HG03103 (cell line): ENCODE data around the gene KRT4.
"Not testable (repeated sequence)": the region's sequence is repeated elsewhere in the genome, so short reads cannot be mapped to it uniquely, and the experiment has no call there.

Experiments
- ATAC-seq: cut with Tn5 transposase; IDR thresholded peaks from one replicate; pipeline ENCODE4 v1.9.1; 2021; ENCODE audit warnings: low read depth; ENCODE audit not compliant: unreplicated experiment

Gene KRT4

DNA sequence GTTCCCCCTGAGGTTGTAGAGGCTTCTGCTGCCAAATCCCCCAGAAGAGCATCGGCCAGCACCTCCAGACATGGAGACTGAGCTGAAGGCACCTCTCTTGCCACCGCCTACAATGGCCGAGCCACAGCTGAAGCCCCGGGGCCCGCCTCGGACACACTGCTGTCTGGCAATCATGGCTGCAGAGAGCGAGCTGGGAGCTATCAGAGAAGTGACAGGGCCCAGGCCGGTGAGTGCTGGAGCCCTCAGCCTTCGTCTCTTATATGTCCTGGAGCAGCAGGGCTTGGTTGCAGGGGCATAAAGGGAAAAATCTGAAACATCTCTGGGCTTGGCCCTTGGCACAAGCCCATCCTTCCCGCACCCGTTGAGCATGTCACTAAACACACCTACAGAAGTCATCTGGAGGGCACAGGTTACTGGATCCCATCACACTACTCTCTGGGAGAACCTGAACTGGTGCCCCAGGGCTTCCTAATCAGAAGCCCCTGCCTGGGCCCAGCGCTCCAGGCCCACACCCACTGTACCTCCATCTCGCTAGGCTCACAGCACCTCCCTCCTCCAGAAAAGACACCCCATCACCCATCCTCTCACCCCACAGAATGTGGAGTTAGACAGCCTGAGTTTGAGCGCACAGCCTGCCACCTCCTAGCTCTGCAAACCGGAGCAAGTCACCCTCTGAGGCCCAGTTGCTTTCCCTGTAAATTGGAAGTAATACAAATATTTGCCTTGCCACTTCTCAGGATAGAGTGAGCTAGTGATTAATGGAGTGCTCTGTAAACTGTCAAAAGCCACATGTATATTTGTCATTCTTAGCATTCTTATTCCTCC is at the start of gene KRT4:
KRT4 (minus strand) TSS at position 232 of the 825 bp plus-strand sequence; CDS start at position 174, 58 bp downstream.
- ATAC-seq = no peak

DNA sequence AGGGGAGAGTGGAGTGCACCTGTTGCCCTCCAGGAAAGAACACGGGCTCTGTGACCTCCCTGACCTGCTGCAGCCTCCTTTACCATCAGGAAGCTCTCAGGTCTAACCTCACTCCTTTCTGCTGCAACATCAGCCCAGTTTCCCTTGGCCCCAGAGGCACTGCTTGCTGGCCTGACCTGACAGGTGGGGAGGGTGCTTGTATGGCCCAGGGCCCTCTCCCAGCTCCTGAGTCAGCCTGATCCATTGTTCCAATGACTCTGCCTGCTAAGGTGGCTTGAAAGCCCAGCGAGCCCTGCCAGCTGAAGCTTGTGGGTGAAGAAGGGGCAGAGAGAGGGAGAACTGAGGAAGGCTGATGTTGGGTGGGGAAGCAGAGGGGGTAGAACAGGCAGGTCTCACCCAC is 48.1 kb upstream of the KRT4 start:
- ATAC-seq = no peak

DNA sequence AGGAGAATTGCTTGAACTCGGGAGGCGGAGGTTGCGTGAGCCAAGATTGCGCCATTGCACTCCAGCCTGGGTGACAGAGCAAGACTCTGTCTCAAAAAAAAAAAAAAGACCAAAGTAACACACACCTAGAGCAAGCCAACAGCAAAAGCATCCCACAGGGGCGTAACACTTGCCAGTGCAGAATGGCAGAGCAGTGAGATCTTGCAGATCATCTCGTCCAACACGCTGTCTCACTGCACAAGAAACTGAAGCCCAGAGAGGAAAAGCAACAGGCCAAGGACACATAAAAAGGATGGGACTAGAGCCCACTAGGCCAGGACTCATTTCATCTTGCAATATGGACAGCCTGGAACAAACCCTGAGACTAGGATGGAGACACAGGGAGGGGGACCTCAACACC is 47.6 kb upstream of the KRT4 start:
- no peak for ATAC-seq

DNA sequence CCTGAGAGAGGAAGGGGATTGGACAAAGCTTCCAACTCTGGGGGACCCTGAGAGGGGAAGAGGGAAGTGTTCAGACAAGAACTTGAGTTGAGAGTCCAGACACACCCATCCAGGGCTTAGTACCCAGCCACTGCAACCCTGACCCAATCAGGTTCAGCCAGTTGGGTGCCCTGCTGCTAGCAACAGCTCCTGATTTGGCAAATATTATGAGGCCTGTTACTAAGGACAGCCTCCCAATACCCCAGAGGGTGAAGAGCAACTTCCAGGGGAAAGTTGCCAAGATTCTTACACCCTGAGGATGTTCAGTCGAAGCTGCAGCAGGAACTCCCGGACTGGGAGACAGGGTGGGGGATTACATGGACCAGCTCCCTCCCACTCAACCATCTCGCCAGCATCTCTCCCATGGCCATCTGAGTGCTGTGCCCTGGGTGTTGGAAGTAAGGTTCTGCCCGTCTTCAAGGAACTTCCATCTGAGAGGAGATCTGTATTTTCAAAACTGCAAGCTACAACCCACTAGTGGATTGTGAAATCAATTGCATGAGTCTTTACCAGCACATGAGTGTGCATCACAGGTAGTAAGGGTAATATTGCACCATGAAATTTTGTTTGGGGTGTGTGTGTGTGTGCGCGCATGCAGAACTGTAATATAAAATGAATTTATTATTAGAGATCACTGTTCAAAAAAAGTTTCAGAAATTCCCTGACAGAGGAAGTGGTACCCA is 46.3 kb upstream of the KRT4 start:
- ATAC-seq = no peak

DNA sequence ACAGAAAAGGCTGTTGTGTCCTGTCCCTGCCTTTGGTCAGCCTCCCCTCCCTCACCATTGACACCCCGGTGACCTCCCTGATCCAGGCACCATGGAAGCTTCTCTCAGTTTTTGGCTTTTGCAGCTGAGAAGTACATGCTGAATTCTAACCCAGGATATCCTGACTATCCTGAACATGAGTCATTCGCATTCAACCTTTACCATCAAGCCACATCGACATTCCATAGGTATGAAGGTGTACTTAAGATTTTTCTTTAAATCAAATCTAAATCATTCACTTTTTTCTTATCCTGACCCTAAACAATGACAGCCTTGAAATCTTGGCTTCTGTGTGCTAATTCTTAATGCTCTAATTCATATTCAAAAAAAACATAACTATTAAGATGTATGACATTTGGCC is 43.6 kb upstream of the KRT4 start:
- ATAC-seq = no peak

DNA sequence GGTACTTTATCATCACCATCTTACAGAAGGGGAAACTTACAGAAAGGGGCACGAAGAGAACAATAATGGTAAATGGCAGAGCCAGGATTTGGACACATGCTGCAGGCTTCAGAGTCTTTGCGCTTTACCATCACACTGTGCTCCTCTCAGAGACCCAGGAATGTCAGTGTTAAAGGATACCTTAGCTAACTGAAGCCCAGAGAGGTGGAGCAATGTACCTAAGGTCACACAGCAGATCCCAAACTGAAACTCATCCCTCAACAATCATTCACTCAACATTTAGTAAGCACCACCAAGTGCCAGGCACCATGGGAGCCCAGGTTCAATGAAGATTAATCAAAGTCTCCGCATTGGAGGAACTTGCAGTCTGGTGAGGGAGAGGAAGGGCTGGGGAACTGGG is 42.9 kb upstream of the KRT4 start:
- no peak for ATAC-seq

DNA sequence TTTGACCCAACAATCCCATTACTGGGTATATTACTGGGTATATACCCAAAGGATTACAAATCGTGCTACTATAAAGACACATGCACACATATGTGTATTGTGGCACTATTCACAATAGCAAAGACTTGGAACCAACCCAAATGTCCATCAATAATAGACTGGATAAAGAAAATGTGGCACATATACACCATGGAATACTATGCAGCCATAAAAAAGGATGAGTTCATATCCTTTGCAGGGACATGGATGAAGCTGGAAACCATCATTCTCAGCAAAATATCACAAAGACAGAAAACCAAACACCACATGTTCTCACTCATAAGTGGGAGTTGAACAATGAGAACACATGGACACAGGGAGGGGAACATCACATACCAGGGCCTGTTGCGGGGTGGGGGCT is 42.2 kb upstream of the KRT4 start:
- not testable (repeated sequence) for ATAC-seq

DNA sequence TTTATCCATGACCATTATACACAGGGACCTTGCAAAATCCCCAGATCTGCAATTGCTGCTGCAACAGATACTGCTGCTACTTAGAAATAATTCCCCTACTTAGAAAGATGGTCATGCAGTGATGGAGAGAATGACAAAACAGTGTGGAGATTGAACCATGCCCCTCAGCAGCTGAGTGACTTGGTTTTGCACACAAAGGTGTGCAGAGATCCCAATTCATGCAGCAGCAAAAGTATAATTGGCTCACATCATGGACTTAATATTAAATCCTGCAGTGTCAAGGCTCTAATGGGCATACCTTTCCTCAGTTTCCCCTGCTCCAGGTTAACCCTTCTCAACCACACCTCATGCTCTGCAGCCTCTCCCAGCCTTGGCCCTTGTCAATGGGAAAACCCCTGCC is 37.9 kb upstream of the KRT4 start:
- no peak for ATAC-seq

DNA sequence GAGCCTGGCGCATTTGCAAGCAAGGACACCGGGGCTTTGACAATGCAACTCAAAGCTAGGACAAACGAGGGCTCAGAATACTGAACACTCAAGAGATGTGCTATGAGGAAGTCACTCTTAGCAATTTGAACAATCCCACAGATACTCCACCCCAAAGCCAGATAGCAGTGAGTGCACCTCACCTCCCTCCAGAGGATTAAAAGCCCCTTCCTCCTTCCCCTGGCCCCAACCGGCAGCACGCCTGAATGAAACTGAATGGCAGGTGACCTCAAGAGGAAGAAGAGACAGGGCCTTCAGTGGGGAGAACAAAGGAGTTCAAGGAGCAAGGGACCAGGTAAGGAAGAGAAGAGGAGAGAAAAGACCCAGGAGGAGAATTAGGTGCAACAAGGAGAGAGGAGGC is 36.8 kb upstream of the KRT4 start:
- ATAC-seq = no peak

DNA sequence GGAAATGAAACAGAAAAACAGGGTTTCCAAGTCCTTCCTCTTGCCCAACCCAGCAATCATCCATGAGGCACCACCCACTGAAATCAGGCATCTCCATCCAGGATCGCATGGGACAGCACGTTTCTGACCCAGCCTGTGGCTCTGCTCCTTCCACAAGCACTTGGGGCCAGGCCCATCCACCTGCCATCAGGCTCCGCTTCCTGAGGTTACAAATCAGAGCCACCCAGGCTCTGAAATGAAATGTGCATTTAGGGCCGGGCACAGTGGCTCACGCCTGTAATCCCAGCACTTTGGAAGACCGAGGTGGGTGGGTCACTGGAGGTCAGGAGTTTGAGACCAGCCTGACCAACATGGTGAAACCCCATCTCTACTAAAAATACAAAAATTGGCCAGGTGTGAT is 35.6 kb upstream of the KRT4 start:
- ATAC-seq = no peak

DNA sequence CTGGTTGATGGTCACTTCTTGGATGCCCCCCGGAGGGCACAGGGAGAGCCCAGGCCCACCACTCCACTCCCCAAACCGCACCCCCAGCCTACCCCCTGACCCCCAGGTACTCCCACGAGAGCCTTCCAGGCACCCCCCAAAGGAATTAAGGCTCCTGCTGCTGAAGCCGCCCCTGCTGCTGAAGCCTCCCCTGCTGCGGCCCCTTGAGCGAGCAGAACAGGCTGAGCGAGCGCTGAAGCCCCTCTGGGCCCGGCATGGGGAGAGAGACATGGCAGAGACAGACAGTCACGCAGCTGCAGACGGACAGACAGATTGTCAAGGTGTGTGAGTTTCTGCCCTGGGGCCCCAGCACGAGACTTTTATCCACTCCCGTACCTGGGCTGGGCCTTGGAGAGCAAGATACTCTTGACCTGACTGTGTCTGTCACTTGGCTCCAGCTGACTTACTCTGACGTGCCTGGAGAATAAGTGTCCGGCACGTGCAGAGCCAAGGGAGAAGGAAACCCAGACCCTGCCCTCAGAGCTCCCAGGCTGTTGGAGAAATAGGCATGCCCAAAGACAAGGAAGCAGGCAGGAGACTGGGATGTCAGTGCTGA is 34.8 kb upstream of the KRT4 start, which contains the start of gene KRT78:
KRT78 (minus strand) TSS at position 334 of the 595 bp plus-strand sequence; CDS start at position 270, 64 bp downstream.
- ATAC-seq = no peak

DNA sequence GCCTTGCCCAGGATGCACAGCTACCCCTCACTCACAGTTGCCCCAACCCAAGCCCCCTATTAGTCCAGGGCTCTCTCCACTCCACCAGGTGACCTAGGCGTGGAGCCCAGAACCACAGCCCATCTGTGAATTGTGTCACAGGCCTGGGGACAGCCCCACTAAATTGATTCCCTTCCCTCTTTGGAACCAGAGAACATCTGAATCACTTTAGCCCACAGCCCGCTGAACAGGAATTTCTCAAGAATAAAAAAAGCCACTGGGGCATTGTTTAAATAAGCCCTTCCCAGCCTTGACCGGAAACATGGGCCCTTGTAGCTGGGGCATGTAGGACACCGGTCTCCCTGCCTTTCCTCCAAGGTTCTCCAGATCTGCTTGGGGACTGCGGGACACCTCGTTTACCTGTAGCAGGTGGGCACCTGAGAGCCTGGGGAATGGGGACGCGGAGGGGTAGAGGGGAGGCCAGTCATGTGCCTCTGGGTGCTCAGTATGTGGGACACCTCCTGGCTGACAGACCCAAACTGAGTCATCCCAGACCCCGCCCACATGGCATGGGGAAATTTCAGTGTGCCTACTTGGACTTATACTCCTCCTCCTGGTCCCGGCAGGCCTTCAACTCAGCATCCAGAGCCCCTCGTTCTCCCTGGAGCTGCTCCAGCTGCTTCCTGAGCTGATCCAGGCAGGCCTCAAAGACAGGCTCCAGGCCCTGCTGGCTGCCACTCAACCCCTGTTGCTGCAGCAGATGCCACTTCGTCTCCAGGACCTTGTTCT is 33.6 kb upstream of the KRT4 start:
- ATAC-seq = no peak

DNA sequence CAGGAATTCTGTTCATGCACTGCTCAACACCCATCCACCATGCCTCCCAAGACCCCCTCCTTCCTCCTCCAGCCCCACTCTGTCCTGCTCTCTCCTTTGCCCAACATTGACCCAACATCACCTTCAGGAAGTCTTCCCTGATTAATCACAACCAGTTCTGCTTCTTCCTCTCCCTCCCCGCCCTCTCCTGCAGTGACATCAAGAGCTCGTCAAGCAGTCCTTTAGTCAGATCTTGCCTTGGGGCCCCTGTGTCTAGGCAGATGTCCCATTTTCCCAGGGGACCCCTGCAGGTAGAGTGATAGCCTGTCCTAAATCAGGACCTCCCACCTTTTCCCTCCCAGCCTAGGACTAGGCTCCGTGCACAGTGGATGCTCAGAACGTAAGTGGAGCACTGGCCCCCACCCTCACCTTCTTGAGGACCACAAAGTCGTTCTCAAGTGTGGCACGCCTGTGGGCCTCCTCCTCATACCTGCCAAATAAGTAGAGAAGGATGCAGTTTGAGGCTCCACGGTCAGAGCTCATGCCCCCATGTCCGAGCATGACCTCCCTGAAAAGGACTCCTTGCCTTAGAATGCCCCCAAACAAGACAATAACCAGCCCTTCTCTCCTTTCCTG is 32.5 kb upstream of the KRT4 start:
- ATAC-seq = no peak

DNA sequence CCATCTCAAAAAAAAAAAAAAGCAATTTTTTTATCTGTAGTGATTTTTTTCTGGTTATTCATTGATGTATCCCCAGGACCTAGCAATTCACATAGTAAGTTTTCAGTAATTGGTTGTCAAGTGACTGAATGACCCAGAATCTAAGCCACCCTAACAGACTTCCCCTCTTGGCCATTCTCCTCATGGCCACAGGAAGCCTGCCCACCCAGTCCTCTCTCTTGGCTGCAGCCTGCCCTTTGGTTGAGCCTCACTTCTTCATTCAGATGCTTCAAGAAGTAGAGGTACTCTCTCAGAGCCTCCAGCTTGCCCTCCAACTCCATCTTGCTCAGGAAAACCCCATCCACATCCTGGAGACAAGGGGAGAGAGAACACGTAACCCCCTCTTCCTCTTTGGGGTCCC is 32.0 kb upstream of the KRT4 start:
- no peak for ATAC-seq

DNA sequence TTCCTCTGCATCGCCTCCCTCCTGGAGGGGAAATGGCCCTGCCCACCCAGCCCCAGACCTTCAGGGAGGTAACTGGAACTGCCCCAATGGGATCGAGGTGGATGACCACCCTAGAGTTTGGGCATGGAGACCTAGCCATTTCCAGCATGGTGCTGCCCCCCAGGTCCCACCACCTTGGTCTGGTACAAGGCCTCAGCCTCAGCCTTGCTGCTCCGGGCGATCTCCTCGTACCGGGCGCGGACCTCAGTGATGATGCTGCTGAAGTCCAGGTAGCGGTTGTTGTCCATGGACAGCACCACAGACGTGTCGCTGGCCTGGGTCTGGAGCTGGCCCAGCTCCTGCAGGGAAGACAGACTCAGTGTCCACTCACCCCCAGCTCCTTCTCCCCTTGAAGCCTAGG is 30.5 kb upstream of the KRT4 start:
- no peak for ATAC-seq

DNA sequence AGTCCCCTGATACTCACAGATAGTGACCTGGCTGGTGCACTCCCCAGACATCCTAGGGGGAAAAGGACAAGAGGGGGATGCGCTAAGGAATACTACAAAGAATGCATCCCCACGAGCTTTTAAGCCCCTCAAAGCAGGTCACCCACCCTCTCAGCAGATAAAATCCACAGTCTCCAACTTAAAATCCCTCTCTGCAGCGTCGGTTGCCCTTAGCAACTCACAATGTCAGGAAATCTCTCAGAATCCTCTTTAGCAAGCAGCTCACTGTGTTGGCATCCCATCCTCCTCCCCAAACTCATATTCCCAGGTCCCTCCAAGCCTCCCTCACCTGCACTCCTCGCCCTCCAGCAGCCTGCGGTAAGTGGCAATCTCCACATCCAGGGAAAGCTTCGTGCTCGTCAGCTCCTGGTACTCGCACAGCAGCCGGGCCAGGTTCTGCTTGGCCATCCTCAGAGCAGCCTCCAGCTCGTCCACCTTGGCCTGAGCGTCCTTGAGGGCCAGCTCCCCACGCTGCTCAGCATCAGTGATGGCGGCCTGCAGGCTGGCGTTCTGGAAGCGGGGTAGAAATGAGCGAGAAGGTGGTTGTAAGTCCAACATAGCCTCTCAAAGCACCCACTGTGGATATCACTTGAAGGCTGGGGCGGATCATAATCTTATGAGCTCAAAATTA is 25.7 kb upstream of the KRT4 start:
- no peak for ATAC-seq

DNA sequence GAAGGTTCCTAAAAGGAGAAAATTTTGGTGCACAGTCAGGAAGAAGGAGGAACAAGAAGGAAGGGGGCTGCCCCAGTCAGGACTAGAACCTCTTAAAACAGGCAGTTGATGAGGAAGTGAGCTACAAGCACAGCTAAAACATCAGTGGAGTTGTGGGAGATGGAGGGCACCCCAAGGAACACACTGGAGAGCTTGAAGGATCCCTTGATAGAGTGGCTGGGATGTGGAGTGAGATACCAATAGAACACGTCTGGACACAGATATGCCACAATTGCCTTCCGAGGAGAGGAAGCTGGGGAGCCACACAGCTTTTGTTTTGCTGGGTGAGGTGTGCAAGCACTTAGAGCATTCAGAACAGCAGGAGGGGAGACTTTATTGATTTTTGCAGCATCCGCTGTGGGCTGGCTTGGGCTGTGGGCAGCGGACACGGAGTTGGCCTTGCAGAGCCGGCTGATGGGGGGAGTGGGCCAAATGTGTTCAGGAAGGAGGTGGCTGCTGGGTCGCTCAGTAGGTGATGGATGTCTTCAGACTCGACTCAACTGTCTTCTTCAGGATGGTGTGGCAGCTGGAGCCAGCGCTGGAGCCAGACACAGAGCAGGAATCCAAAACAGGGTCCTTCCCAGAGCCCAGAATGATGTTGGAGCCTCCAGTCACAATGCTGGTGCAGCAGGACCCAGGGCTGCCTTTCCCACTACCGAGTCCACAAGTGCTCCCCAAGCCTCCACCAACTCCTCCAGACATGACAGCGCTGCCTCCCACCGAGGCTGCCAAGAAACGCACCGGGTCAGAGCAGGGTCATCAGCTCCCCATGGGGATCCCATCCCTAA is 24.9 kb upstream of the KRT4 start:
- ATAC-seq = no peak

DNA sequence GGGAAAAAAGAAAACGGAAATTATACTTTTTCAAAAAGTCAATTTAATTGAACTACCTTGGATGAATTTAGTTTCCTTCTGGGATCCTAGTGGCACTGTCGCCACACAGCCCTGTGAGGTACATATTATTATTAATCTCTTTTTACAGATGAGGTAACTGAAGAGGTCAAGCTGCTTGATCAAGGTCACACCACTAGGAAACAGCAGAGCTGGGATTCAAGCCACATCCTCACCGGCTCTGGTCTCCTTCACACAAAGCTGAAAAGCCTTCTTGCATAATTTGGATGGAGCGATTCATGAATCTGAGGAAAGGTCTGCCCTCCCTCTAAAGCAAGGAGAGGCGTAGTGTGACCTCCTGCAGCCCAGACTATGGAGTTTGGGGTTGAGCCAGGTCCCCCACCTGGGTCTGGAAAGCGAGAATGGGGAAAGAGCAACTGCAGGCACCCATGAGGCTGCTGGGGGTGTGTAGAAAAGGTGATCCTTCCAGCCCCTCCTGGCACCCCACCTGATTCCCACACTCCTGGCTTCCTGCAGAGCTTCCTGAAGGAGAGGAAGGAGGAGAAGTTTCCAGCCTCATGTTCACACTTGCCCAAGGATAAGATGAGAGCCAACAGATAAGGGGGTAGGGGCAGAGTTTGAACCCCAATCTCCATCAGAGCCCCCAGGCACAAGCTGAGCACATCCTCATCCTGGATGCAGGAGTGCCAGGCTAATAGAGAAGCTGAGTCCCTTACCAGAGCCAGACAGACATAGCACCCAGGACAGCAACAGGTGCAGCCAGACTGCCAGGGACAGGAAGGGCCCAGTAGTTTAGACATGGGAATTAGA is 24.1 kb upstream of the KRT4 start:
- ATAC-seq = no peak
